Stimulated activated CD4-positive, alpha-beta T cell treated with anti-CD3 and anti-CD28 coated beads, Interleukin-4, amount 100 ng/mL, for 1 hour (primary cell): ENCODE results near the gene GADD45A.

Source experiments
- DNase-seq: peaks from one replicate; pipeline ENCODE4 v3.0.0-alpha.2; 2020

GADD45A gene

DNA sequence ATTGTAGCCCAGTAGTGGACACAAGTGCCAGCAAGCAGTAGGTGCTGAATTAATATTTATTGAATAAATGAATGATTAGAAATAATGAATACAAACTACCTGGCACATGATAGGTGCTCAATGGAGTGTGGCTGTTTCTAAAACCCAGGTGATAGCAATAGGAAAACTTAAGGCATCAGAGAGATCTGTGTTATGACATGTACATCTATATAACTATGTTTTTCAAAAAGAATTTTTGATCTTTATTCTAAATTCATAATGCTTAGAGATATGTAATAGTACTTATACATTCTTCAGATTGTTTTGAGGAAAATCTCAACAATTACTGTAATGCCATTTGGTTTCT, 5.0 kb downstream of the GADD45A start:
- DNase-seq: no peak

DNA sequence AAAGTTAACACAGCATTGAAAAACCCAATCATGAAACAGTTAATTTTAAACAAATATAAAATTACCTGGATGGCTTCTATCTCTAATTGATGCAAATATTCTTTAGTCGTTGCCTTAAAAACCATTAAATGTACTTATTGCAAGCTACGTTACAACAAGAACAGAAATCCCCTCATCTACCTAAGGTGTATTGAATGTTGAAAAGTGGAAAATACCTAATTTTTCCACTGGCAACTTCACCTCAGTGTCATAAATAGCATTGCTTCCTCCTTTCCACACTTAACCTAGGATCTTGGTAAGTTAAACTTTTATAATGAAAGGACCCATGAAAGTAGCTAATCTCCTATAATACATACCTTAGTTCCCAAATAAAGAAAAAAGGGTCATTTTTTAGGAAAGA, 5.4 kb downstream of the GADD45A start:
- no peak for DNase-seq

DNA sequence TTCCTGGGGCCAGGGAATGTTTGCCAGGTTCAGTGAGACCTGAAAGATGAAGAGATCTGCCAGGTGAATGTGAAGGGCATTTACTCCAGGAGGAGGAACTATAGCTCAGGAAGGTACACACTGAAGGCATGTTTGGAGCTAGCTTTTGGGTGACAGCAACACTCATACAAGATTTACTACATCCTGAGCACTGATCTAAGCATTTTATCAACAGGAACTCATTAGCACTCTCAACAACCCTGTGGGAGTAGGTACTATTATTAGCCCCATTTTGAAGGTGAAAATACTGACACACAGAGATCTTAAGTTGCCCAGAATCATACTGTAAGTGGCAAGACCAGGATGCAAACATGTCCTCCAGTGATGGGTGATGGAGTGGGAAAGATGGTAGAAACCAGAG, 6.7 kb downstream of the GADD45A start:
- no peak for DNase-seq

DNA sequence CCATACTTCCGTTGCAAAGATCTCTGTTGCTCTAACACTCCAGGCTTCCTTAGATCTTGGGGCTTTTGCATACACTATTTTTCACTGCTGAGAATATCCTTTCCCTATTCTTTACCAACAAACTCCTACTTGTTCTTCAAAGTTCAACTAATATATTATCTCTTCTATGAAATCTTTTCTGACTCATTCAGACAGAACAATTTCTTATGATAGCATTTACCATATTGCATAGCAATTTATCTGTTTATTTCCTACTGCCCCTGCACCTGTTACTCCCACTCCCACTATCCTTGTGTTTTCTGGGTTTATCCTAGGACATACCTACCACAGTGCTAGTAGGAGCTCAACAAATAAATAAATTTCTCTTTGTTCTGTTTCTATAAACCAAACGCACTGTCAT, 11.0 kb downstream of the GADD45A start:
- DNase-seq: no peak

DNA sequence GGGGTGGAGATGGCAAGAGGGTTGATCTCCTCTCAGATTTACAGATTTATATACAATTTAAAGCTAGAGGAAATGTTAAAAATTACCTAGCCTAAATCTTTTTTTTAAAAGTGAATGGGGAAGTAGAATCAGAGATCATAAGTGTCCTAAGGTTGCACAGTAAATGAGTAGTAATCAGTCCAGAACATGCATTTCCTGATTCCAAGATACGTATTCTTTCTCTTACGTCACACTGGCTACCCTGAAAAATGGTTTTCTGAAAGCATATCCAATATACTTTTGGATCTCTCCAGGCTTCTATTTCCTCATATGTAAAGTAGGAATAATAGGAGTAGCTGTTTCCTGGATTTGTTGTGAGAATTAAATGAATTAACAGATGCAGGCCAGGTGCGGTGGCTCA, 11.7 kb downstream of the GADD45A start:
- no peak for DNase-seq

DNA sequence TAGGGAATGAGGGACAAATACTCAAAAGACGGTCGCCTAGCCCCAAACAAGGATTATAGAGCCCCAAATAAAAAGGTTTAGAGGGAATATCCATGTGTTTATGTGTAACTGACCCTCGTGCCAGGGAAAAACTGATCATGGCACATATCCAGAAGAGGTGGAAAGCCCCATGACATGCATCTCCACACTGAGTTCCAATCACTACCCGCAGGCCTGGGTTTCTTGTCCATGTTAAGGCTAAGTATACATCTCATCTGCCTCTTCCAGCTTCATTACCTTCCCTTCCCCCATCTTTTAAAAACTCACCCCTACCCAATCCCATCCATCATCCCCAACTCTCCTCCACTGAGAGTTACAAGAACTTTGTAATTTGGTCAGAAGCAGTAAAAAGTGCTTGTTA, 15.2 kb downstream of the GADD45A start:
- no peak for DNase-seq

DNA sequence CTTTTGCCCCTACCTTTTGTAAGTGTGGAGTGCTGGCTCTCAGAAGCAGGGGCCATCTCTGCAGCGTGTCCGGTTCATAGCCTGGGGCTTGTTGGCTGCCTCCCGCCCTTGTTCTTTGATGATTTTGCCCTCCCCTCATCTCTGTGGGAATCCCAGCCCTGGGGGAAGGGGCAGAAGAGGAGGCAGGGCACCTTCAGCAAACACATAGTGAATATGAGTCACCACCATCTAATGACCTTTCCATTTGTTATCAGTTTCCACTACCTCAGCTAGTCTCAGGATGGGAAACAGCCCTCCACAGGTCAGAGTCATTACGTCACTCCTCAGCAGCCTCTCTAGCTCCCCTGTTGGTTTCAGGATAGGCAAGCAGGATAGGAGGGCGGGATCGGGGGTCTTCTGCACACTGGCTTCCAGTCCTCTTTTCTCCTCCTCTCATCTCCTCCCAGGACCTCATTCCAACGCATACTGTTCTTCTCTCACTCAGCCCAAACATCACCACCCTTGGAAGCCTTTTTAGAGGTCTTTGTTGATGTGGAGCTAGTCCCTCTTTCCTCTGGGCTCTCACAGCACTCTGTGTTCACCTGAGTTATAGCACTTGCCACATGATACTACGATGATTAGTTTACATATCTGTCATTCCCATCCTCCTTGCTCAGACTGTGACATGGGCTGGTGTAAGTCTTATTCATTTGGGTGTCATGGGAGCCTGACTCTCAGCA, 15.8 kb downstream of the GADD45A start:
- no peak for DNase-seq

DNA sequence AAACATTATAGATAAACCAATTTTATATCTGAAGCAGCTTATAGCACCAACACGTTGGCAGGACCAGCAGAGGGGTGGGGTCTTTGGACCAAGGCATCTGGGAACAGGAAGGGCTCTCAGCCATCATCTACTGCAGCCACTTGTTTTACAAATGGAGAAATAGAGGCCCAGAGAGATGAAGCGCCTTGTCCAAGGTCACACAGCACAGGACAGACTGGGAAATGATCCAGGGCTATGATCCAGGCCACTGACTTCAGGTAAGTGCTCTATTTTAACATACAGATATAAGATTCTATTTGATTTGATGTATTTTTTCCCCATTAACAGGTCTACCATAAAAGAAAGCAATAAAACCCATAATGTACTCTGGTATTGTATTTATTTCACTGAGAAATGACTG, 16.9 kb downstream of the GADD45A start:
- DNase-seq: no peak

DNA sequence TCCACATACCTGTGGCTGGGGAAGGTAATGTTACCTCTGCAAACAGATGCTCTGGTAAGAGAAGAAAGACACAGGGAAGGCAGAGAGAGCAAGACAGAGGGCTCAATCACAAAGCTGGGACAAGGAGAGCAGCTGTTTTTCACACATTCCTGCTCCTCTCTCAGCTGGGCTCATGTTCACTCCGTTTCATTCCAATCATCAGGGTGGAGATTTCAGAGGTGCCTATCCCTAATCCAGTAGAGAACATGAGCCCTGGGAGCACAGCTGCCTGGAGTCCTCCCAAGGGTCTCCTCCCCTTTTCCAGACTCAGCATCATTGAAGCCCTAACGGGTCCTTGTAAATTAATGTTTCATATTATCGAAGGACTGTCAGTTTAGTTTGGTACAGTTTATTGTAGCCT, 19.4 kb downstream of the GADD45A start:
- DNase-seq: no peak

DNA sequence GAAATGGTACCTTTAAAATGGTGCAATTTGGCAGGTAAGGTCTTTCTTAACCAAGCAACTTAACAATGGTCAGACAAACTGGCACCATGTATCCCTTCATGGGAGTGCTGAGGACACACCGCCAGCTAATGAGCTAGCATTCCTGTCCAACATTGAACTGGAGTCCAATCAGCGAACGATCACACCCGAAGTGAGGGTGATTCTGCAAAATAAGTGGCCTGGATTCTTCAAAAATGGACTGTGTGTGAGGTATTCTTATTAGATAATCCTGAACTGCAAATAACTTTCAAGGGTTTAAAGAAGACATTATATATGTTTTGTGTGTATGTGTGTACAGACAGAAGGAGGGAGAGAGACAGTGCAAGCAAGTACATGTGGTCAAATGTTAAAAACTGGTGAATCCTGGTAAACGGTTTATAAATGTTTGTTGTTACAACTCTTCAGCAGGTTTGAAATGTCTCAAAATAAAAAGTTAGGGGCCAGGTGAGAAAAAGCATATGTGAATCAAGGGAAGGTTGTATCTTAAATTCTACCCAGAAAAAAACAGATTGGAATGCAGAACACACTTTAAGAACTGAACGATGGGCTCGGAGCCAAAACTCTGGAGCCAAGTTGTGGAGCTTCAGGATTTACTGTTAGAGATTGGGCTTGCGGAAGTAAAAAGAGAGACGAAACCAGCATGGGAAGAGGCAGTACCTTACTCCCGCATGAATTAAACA, 20.9 kb downstream of the GADD45A start:
- no peak for DNase-seq

DNA sequence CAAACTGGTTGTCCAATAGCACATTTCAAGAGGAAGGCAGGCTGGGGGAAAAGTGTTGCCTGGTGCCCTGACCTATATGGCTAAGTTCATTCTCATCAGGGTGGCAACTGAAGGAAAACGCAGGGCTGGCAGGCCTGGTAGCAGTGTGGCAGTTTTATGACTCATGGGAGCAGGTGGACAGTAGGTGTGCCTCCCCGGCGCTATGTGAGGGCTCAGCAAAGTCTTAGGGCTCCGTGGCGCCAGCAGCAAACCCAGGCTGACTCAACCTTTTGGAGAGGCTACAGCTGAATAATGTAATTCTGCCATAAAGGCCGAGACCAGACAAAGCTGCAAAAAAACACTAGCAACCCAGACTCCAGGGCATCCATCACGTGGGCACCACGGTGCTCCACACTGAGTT, 23.6 kb downstream of the GADD45A start:
- DNase-seq: no peak

DNA sequence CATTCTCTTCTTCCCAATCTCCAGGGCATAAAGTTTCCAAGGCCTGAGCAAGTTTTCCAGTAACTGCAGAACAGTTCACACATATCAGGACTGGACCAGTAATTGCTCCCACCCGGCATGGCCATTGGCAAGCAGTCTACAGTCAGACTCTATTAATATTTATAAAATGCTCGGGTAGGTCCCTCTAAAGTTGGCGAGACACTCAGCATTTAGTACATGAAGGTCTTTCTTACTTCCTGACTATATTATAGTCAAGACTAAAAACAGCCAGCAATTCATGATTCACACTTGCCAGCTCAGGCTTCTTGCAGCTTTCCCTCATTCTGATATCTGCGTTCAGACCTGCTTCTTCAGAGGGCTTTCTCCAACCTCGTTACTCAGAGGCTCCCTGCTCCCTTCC, 25.4 kb downstream of the GADD45A start:
- DNase-seq: no peak

DNA sequence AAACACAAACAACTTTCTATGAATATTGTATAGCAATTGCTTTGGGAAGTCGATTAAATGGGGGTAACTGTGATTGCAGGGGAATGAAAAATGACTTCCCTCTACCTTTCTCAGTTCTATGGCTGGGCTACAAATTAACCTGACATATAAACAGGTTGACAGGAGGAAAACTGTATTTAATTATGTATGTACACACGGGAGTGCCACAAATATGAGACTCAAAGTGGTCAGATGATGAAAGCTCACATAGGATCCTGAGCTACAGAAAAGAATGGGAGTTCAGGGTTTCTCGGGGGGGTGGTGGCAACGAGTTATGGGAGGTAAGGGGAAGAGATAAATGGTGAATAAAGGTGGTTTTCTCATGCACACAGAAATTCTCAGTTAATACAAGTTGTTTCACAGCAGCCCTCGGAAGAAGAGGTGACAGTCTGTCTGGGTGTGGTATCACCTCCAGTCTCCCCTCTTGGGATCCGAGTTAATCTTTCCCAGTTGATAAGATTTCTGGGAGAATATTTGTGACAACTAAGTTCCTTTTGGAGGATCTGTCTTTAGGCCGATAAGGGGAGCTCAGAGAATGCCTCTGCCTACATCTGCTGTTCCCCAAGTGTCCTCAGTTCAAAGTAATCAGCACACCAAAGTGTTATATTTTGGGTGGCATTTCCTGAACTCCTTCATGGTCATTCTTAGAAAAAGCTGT, 26.3 kb downstream of the GADD45A start:
- DNase-seq: no peak

DNA sequence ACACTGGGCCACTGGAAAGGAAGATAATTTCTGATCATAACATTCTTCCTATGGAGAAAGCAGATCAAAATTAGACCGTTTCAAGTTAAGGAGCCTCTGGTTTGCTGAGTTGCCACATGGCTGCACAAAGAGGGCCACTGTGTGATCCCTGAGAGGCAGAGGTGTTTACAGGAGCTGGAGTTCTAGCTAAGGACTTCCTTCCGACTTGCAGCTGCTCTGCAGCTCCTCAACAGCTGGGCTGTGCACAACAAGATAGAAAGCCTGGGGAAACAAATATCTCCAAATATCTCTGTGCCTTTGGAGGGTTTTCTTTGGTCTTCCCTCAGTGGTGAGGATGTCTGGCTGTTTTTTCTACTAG, 26.8 kb downstream of the GADD45A start:
- DNase-seq: no peak

DNA sequence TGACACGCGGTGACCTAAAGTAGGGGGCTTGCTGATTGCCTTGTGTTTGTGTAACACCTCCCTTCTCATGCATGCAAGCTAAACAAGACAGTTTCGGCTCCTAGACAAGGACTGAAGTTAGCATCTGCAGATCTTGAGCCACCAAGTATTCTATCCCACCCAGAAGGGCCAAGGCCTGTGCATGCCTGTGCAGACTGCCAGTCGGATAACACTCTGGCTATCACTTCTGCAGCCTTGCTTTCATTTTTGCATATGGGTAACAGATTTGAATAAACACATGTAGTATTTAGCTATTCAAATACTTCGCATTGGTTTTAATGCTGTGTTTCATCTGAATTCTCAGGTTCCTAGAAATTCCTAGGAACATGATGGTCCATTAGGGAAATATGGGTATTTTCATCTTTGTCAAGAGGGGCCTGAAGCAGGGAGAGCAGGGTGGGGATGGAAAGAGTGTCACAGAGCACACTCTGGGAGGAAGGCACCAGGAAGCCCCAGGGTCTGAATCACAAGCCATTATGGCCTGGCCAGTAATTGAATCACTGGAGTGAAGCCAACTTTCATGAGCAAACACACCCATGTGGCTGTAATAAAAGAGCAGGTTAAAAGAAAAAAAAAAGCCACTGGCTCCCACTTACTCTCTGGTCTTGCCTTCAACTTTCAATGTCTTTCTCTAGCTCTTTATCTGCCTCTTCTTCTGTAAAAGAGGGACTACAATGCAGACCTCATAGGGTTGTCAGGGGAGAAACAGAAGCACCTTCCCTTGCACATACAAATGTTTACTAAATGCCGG, 28.3 kb downstream of the GADD45A start:
- DNase-seq: no peak

DNA sequence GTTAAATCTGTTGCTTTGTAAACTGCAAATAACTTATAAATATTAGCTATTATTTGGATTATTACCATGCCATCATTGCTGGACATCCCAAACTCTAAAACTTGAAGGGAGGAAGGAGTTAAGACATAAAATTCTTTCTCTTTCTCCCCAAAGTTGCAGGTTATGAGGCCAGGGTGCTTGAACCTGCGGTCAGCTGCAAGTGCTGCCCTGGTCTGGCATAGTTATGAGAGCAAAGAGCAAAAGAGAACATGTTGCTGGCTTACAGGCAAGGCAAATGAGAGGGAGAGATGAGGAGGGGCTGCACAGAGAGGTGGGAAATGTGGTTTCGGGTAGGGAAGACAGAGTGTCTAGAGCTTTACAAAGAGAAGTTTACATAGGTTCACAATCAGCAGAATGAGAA, 30.8 kb downstream of the GADD45A start:
- DNase-seq: no peak

DNA sequence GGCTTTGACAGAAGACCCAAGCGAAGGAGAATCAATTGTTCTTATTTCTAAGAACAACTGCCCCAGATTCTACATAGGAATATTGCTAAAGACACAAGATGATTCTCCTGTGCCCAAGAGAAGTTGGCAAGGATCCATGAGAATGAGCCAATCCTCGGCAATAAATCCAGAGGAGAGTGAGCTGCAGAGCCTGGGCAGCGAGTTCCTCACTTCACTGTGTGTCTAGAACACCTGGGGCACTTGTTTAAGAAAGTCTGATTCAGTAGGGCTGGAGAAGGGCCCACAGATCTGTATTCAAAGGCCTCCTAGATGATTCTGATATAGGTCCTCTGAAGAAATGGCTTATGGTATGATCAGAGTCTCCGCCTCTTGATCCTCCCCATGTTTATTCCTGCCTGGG, 31.8 kb downstream of the GADD45A start:
- DNase-seq: no peak

DNA sequence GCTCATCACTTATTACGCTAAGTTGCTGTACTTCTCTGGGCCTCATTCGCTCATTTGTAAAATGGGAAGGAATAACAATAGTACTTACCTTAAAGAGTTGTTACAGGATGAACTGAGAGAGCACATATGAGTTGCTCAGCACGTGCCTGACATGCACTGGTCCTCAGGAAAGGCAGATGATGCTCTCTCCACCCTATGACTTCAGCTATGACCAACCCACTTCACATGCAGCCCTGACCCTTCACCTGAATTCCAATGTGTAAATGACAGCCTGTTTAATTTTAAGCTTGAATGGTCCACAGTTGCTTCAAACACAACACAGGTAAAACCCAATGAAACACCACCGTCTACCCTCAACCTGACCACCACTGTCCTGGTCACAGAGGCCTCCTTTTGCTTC, 32.9 kb downstream of the GADD45A start:
- no peak for DNase-seq

DNA sequence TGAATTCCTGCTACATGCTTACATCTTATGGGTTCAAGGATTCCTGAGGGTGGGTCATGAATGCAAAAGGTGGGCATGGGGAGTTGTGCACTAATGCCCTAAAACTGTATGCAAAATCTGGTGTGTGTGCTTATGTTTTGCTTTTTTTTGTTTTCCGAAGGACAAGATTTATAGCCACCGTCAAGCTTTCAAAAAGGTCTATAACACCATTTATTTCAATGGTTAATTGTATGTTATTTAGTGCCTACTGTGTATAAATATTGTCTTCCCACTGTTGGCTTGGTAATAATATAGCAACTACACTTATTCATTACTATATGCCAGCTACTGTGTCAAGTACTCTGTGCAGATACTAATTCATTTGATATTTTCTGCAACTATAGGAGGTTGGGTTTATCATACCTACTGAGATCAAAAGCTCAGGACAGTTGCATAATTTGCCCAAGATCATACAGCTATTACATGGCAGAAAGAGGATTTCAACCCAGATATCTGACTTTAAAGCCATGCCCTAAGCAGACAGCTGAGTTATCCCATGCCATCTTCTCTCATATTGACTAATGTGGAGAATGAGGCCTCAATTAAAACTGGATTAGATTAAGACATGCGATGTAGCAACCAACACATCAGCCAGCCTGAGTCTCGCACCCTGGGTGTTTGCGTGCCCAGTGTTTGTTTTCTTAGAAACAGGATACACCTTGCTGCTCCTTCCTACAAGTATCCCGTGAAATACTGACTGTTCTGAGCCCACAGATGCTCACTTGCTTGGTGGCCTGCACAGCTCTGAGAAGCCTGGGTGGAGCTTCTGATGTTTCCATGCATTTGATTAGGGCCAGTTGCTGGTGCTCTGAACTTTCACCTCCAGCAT, 34.6 kb downstream of the GADD45A start:
- no peak for DNase-seq

DNA sequence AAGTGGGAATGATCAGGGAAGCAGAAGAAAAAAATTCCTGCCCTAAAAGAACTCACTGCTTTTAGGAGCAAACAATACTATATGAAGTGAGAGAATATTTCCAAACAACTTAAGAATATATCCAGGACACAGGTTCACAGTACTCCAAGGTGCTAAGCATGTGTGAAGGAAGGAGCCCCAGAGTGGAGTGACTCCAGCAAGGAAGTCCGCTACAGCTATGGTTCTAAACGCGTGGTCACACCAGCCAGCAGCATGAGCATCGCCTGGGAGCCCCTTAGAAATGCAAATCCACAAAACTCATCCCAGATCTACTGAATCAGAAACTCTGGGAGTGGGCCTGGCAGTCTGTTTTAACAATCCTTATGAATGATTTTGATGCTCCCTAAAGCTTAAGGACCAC, 36.1 kb downstream of the GADD45A start:
- no peak for DNase-seq

DNA sequence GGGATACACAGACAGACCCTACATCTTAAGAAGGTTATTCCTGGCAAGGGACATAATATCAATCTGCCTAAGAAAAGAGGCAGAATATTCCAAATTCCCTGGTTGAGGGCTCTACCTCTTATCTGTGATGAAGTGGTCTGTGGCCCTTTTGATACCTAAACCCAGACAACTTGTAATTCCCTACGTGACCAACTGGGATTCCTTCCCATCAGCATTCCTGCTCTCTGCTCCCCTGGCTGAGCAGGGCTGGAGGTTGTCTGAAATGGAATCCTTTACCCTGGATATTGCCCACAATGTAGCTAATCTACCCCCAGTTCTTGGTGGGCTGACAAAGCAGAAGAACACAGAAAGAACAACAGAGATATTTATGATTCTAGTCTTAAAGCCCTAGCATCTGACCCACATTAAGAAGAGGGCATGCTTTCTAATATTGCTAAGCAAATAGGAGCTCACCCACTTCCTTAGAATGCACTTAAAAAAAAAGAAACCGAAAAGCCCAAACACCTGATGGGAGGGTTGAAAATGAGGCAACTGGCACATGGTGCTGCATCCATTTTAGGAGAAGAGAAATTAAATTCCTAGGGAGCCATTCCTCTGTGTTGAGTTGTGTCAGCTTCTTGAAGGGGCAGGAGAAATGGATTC, 36.8 kb downstream of the GADD45A start:
- no peak for DNase-seq

DNA sequence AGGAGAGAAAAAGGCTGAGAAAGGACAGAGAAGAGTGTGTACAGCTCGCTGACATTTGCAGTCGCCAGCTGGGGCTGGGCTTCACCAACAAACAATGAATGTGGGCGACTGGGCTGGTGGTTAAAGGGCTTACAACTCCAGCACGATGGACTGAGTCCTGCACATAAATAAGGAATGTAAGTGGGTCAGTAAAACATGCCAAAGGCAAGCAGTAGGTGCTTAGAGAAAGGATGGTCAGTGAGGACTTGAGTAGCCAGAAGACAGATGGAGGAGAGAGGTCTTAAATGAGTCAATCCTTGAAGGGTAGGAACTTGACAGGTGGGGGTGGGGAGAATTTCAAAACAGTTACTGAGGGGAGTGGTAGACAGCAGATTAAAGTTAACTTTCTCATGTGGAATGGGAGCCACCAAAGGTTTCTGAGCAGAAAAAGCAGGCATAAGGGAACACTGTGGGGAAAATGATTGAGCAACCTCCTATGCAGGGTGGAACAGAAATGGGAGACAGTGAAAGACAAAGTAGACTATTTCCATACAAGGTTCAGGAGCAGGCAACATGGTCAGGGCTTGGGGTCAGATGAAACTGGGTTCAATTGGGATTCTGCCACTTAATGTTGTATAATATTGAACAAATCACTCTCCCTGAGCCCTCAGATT, 37.4 kb downstream of the GADD45A start:
- DNase-seq: no peak
